T-helper 2 cell treated with Interferon-gamma antibody and Interleukin-4, amounts not matched to agents 5 μg/mL and 100 μg/mL, for 36 hours (primary cell): ENCODE measurements around the gene RAG1.
"Not testable (repeated sequence)": the region's sequence is repeated elsewhere in the genome, so short reads cannot be mapped to it uniquely, and the experiment has no call there.

Experiments used
- DNase-seq: peaks from one replicate; pipeline ENCODE4 v3.0.0; 2021; ENCODE audit warnings: low spot score
- H3K27ac Mint-ChIP-seq: one replicate; pipeline ENCODE4 v1.8.0; 2021; ENCODE audit warnings: mild to moderate bottlenecking, mixed read lengths
- H3K27me3 Mint-ChIP-seq: one replicate; pipeline ENCODE4 v1.8.0; 2021; ENCODE audit warnings: low read depth, mixed read lengths
- H3K36me3 Mint-ChIP-seq: one replicate; pipeline ENCODE4 v1.8.0; 2021; ENCODE audit warnings: low read depth, mixed read lengths
- H3K4me1 Mint-ChIP-seq: one replicate; pipeline ENCODE4 v1.8.0; 2021; ENCODE audit warnings: low read depth, mixed read lengths
- H3K4me3 Mint-ChIP-seq: one replicate; pipeline ENCODE4 v1.8.0; 2022; ENCODE audit warnings: mild to moderate bottlenecking, moderate library complexity, mixed read lengths
- H3K9me3 Mint-ChIP-seq: one replicate; pipeline ENCODE4 v1.8.0; 2021; ENCODE audit warnings: mixed read lengths

RAG1 gene

GRCh38 chr11:36567694-36568093, at the start of gene RAG1:
Gene RAG1, plus strand, starts transcription at chr11:36568007. Its CDS starts 5,298 bp downstream, at chr11:36573305.
- H3K36me3 Mint-ChIP-seq: no peaks in the 10 kb centered on the region
- peaks cover 3% of the 10 kb centered on the region for H3K4me1 Mint-ChIP-seq
- H3K4me3 Mint-ChIP-seq: no peak within 1 kb of the TSS
- no peaks in the 10 kb centered on the region for H3K9me3 Mint-ChIP-seq
- no peak for DNase-seq
- H3K27ac Mint-ChIP-seq: no peak within 1 kb of the TSS
- peaks cover 77% of the 10 kb centered on the region for H3K27me3 Mint-ChIP-seq

GRCh38 chr11:36530840-36531239, 37.0 kb upstream of the RAG1 start:
- no peak overlapping the region for H3K27ac Mint-ChIP-seq
- no peaks in the 10 kb centered on the region for H3K4me1 Mint-ChIP-seq
- DNase-seq: no peak
- no peaks in the 10 kb centered on the region for H3K9me3 Mint-ChIP-seq
- peaks cover 19% of the 10 kb centered on the region for H3K27me3 Mint-ChIP-seq
- H3K36me3 Mint-ChIP-seq: no peaks in the 10 kb centered on the region
- H3K4me3 Mint-ChIP-seq: no peak overlapping the region

GRCh38 chr11:36532941-36533601, 34.7 kb upstream of the RAG1 start:
- DNase-seq: no peak
- Mint-ChIP-seq H3K4me3 (no peak overlapping the region), H3K27ac (no peak overlapping the region), H3K9me3 (no peaks in the 10 kb centered on the region), H3K4me1 (no peaks in the 10 kb centered on the region), H3K27me3 (peaks cover 23% of the 10 kb centered on the region), H3K36me3 (no peaks in the 10 kb centered on the region)

- no peaks in the 10 kb centered on the region for H3K4me1 Mint-ChIP-seq
- no peaks in the 10 kb centered on the region for H3K36me3 Mint-ChIP-seq
- H3K4me3 Mint-ChIP-seq: no peak overlapping the region
- H3K27ac Mint-ChIP-seq: no peak overlapping the region
- H3K27me3 Mint-ChIP-seq: peaks cover 20% of the 10 kb centered on the region
- no peaks in the 10 kb centered on the region for H3K9me3 Mint-ChIP-seq
- DNase-seq: no peak
These were observed 33.4 kb upstream of the RAG1 start for GRCh38 chr11:36534276-36534840.

- H3K9me3 Mint-ChIP-seq: no peaks in the 10 kb centered on the region
- H3K27ac Mint-ChIP-seq: no peak overlapping the region
- H3K4me3 Mint-ChIP-seq: no peak overlapping the region
- no peaks in the 10 kb centered on the region for H3K36me3 Mint-ChIP-seq
- peak; percentile 43 for DNase-seq
- H3K4me1 Mint-ChIP-seq: peaks cover 10% of the 10 kb centered on the region
- H3K27me3 Mint-ChIP-seq: peaks cover 14% of the 10 kb centered on the region
These were observed 26.8 kb upstream of the RAG1 start for GRCh38 chr11:36540998-36541397.

GRCh38 chr11:36550385-36551115, 17.3 kb upstream of the RAG1 start:
- no peaks in the 10 kb centered on the region for H3K9me3 Mint-ChIP-seq
- no peak overlapping the region for H3K27ac Mint-ChIP-seq
- H3K4me3 Mint-ChIP-seq: no peak overlapping the region
- DNase-seq: no peak
- no peaks in the 10 kb centered on the region for H3K4me1 Mint-ChIP-seq
- no peaks in the 10 kb centered on the region for H3K36me3 Mint-ChIP-seq
- H3K27me3 Mint-ChIP-seq: peaks cover 36% of the 10 kb centered on the region

- not testable (repeated sequence) for H3K4me3 Mint-ChIP-seq, DNase-seq, H3K27ac Mint-ChIP-seq, H3K9me3 Mint-ChIP-seq
- Mint-ChIP-seq H3K4me1 (peaks cover 29% of the 10 kb centered on the region), H3K27me3 (peaks cover 24% of the 10 kb centered on the region), H3K36me3 (peaks cover 11% of the 10 kb centered on the region)
These were observed 10.4 kb upstream of the RAG1 start for GRCh38 chr11:36557390-36557789.

GRCh38 chr11:36557991-36558390, 9.8 kb upstream of the RAG1 start:
- peaks cover 8% of the 10 kb centered on the region for H3K9me3 Mint-ChIP-seq
- peak overlapping the region; percentile 91 for H3K27ac Mint-ChIP-seq
- peaks cover 30% of the 10 kb centered on the region for H3K27me3 Mint-ChIP-seq
- H3K4me1 Mint-ChIP-seq: peaks cover 29% of the 10 kb centered on the region
- H3K4me3 Mint-ChIP-seq: peak overlapping the region; percentile 72
- DNase-seq: no peak
- peaks cover 11% of the 10 kb centered on the region for H3K36me3 Mint-ChIP-seq

- Mint-ChIP-seq H3K36me3 (peaks cover 11% of the 10 kb centered on the region), H3K4me3 (peak overlapping the region; percentile 72), H3K4me1 (peaks cover 29% of the 10 kb centered on the region), H3K27me3 (peaks cover 35% of the 10 kb centered on the region), H3K27ac (peak overlapping the region; percentile 91), H3K9me3 (peaks cover 8% of the 10 kb centered on the region)
- no peak for DNase-seq
These were observed 9.0 kb upstream of the RAG1 start for GRCh38 chr11:36558571-36559413.

GRCh38 chr11:36564376-36565030, 3.3 kb upstream of the RAG1 start:
- DNase-seq: peak; percentile 21
- H3K27me3 Mint-ChIP-seq: peaks cover 80% of the 10 kb centered on the region
- no peak overlapping the region for H3K27ac Mint-ChIP-seq
- peaks cover 11% of the 10 kb centered on the region for H3K4me1 Mint-ChIP-seq
- H3K9me3 Mint-ChIP-seq: peaks cover 4% of the 10 kb centered on the region
- H3K4me3 Mint-ChIP-seq: peak overlapping the region; percentile 62
- peaks cover 9% of the 10 kb centered on the region for H3K36me3 Mint-ChIP-seq

GRCh38 chr11:36565031-36565610, 2.7 kb upstream of the RAG1 start:
- H3K36me3 Mint-ChIP-seq: peaks cover 3% of the 10 kb centered on the region
- H3K27ac Mint-ChIP-seq: no peak overlapping the region
- peaks cover 4% of the 10 kb centered on the region for H3K9me3 Mint-ChIP-seq
- H3K4me1 Mint-ChIP-seq: peaks cover 5% of the 10 kb centered on the region
- H3K4me3 Mint-ChIP-seq: no peak overlapping the region
- no peak for DNase-seq
- peaks cover 75% of the 10 kb centered on the region for H3K27me3 Mint-ChIP-seq

GRCh38 chr11:36566407-36567053, 1.3 kb upstream of the RAG1 start:
- Mint-ChIP-seq H3K36me3 (no peaks in the 10 kb centered on the region), H3K9me3 (no peaks in the 10 kb centered on the region), H3K27me3 (peaks cover 77% of the 10 kb centered on the region), H3K4me1 (peaks cover 3% of the 10 kb centered on the region), H3K4me3 (no peak overlapping the region), H3K27ac (no peak overlapping the region)
- no peak for DNase-seq

- peaks cover 68% of the 10 kb centered on the region for H3K27me3 Mint-ChIP-seq
These were observed 1.3 kb downstream of the RAG1 start for GRCh38 chr11:36569095-36569494.

More at GRCh38 chr11:36569095-36569494, 1.3 kb downstream of the RAG1 start:
- no peak for DNase-seq
- Mint-ChIP-seq H3K9me3 (no peaks in the 10 kb centered on the region), H3K27ac (no peak overlapping the region), H3K4me1 (peaks cover 3% of the 10 kb centered on the region), H3K36me3 (no peaks in the 10 kb centered on the region), H3K4me3 (no peak overlapping the region)
